Neuronal stem cell (in vitro differentiated cells): ENCODE measurements around the gene ADAM15.
A peak's percentile ranks its signal among the peaks of the same experiment; 100 is the strongest.

Source experiments
- DNase-seq: peaks from one replicate; pipeline ENCODE4 v3.0.0-alpha.2; 2013; ENCODE audit warnings: low spot score
- H2AFZ ChIP-seq: one replicate; pipeline ENCODE4 v1.6.1; 2013; ENCODE audit warnings: mild to moderate bottlenecking, low read length, inconsistent platforms
- H2AK5ac ChIP-seq: 2 replicates; pipeline ENCODE4 v1.6.1; 2013; ENCODE audit warnings: low read depth, mild to moderate bottlenecking, inconsistent platforms, low read length, moderate library complexity, mixed read lengths
- H2BK120ac ChIP-seq: 2 replicates; pipeline ENCODE4 v1.6.1; 2013; ENCODE audit warnings: low read depth, mild to moderate bottlenecking, inconsistent platforms, low read length, moderate library complexity, mixed read lengths
- H2BK12ac ChIP-seq: one replicate; pipeline ENCODE4 v1.6.1; 2013; ENCODE audit warnings: low read length, inconsistent platforms
- H2BK15ac ChIP-seq: 2 replicates; pipeline ENCODE4 v1.6.1; 2013; ENCODE audit warnings: mild to moderate bottlenecking, low read length, inconsistent platforms, mixed read lengths
- H2BK5ac ChIP-seq: one replicate; pipeline ENCODE4 v1.6.1; 2013; ENCODE audit warnings: inconsistent platforms, mild to moderate bottlenecking, low read length, moderate library complexity
- H3K14ac ChIP-seq: one replicate; pipeline ENCODE4 v1.6.1; 2013; ENCODE audit warnings: low read length, inconsistent platforms
- H3K18ac ChIP-seq: 2 replicates; pipeline ENCODE4 v1.6.1; 2013; ENCODE audit warnings: low read length, inconsistent platforms
- H3K23ac ChIP-seq: 2 replicates; pipeline ENCODE4 v1.6.1; 2013; ENCODE audit warnings: low read depth, mild to moderate bottlenecking, mixed read lengths, low read length, inconsistent platforms; ENCODE audit not compliant: poor library complexity
- H3K27ac ChIP-seq: replicated peaks from 3 replicates; pipeline ENCODE4 v1.5.1; 2013; ENCODE audit warnings: low read length, inconsistent platforms
- H3K27me3 ChIP-seq, 3 experiments: 2 replicates each; pipeline ENCODE4 v1.6.1; 2013; ENCODE audit warnings: low read length in 3 of 3, mild to moderate bottlenecking in 2 of 3, inconsistent platforms in 1 of 3, low read depth in 1 of 3, mixed read lengths in 1 of 3, moderate library complexity in 1 of 3; ENCODE audit not compliant: control insufficient read depth in 3 of 3, insufficient read depth in 3 of 3
- H3K36me3 ChIP-seq, 2 donors: replicated peaks in 1 of 2; 2 replicates each; pipeline ENCODE4 v1.6.1; 2013; ENCODE audit warnings: low read length in 2 of 2; ENCODE audit not compliant: control insufficient read depth in 2 of 2, insufficient read depth in 2 of 2
- H3K4ac ChIP-seq: 2 replicates; pipeline ENCODE4 v1.6.1; 2013; ENCODE audit warnings: inconsistent platforms, mild to moderate bottlenecking, low read length, moderate library complexity
- H3K4me1 ChIP-seq, 2 donors: 1 replicate in 1 of 2; 2 replicates in 1 of 2; pipeline ENCODE4 v1.6.1; 2013; ENCODE audit warnings: low read length in 2 of 2, low read depth in 1 of 2; ENCODE audit not compliant: control insufficient read depth in 2 of 2, insufficient read depth in 1 of 2
- H3K4me2 ChIP-seq: one replicate; pipeline ENCODE4 v1.6.1; 2013; ENCODE audit warnings: mild to moderate bottlenecking, low read length, inconsistent platforms; ENCODE audit not compliant: insufficient read depth, poor library complexity, severe bottlenecking
- H3K4me3 ChIP-seq, 2 donors: 2 replicates each; pipeline ENCODE4 v1.5.1; 2013; ENCODE audit warnings: low read length in 2 of 2, mild to moderate bottlenecking in 2 of 2, inconsistent platforms in 1 of 2, moderate library complexity in 1 of 2
- H3K79me1 ChIP-seq: one replicate; pipeline ENCODE4 v1.6.1; 2013; ENCODE audit warnings: low read depth, mild to moderate bottlenecking, inconsistent platforms, low read length, moderate library complexity
- H3K9ac ChIP-seq: one replicate; pipeline ENCODE4 v1.6.1; 2013; ENCODE audit warnings: mild to moderate bottlenecking, low read depth, low read length, inconsistent platforms; ENCODE audit not compliant: poor library complexity
- H3K9me3 ChIP-seq, 2 donors: replicated peaks in 1 of 2; 2 replicates each; pipeline versions ENCODE3 to v1.6.1; 2013; ENCODE audit warnings: low read length in 2 of 2, mild to moderate bottlenecking in 2 of 2, inconsistent platforms in 1 of 2, low read depth in 1 of 2, mixed read lengths in 1 of 2, moderate library complexity in 1 of 2; ENCODE audit not compliant: control insufficient read depth in 2 of 2, insufficient read depth in 1 of 2
- H4K8ac ChIP-seq: one replicate; pipeline ENCODE4 v1.6.1; 2013; ENCODE audit warnings: low read depth, mild to moderate bottlenecking, inconsistent platforms, low read length, moderate library complexity
- H4K91ac ChIP-seq: one replicate; pipeline ENCODE4 v1.6.1; 2013; ENCODE audit warnings: low read length, low read depth, mild to moderate bottlenecking, inconsistent platforms; ENCODE audit not compliant: poor library complexity
- WGBS, 2 donors: extraction: QIAGEN DNeasy Blood & Tissue Kit; methylation state at CpG; one replicate each; pipeline ENCODE4 v1.1.7; 2013; ENCODE audit warnings: missing lambda C conversion rate in 2 of 2, mixed read lengths in 1 of 2; ENCODE audit not compliant: insufficient read length in 2 of 2, insufficient replicate concordance in 1 of 2; ENCODE audit errors: extremely low coverage in 2 of 2; 5-methylcytosine and 5-hydroxymethylcytosine counted together

Gene ADAM15

GRCh38 chr1:155026154-155026553, 25.0 kb upstream of the ADAM15 start:
- Histone ChIP-seq H2BK120ac (no peak overlapping the region), H3K27ac (no peak overlapping the region), H3K9me3 (no peaks in the 10 kb centered on the region), H2AFZ (no peak overlapping the region), H4K8ac (no peak overlapping the region), H2BK5ac (no peak overlapping the region), H2BK12ac (peak overlapping the region; percentile 82), H3K4ac (no peak overlapping the region), H4K91ac (peak overlapping the region; percentile 9), H3K14ac (no peak overlapping the region), H3K27me3 (no peaks in the 10 kb centered on the region), H3K4me2 (no peak overlapping the region), H3K18ac (no peak overlapping the region), H3K4me1 (no peaks in the 10 kb centered on the region), H3K79me1 (no peaks in the 10 kb centered on the region), H3K9ac (peak overlapping the region; percentile 78), H3K4me3 (no peak overlapping the region), H2BK15ac (no peak overlapping the region), H2AK5ac (peak overlapping the region; percentile 79), H3K23ac (no peak overlapping the region), H3K36me3 (no peaks in the 10 kb centered on the region)
- DNase-seq: no peak
- WGBS, 2 donors: no CpG with 5 or more reads among the region's 9 CpGs

DNA sequence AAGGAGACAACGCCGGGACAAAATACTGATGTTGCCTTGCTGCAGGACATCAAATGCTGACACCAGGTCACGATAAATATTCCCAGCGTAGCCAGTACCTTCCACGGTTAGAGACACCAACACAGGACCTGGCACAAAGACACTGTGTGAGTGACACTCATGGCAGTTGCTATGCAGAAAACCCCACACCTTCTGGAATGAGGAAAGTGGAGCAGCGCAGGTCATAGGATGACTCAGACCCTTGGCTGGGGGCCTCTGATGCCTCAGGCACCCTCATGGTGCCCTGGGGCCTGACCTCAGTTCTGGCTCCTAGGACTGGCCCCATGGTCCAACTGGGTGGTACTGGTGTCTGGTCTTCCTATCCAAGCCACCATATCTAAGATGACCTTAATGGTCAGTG, 24.5 kb upstream of the ADAM15 start:
- peak overlapping the region; percentile 78 for H3K9ac ChIP-seq
- no peak overlapping the region for H4K91ac ChIP-seq
- DNase-seq: no peak
- no peak overlapping the region for H3K18ac ChIP-seq
- peak overlapping the region in 1 of 2 donors; percentile 40 for H3K4me3 ChIP-seq
- H3K4ac ChIP-seq: no peak overlapping the region
- no peaks in the 10 kb centered on the region for H3K79me1 ChIP-seq
- H2BK120ac ChIP-seq: no peak overlapping the region
- H4K8ac ChIP-seq: no peak overlapping the region
- peak overlapping the region; percentile 79 for H2AK5ac ChIP-seq
- H3K23ac ChIP-seq: no peak overlapping the region
- no peaks in the 10 kb centered on the region for H3K4me1 ChIP-seq
- H3K36me3 ChIP-seq: no peaks in the 10 kb centered on the region
- H2AFZ ChIP-seq: no peak overlapping the region
- H3K9me3 ChIP-seq: no peaks in the 10 kb centered on the region
- no peak overlapping the region for H3K27ac ChIP-seq
- H2BK12ac ChIP-seq: peak overlapping the region; percentile 82
- H3K4me2 ChIP-seq: no peak overlapping the region
- H3K14ac ChIP-seq: no peak overlapping the region
- no CpG with 5 or more reads among the region's 6 CpGs for WGBS, 2 donors
- no peak overlapping the region for H2BK15ac ChIP-seq
- no peak overlapping the region for H2BK5ac ChIP-seq
- H3K27me3 ChIP-seq: no peaks in the 10 kb centered on the region

DNA sequence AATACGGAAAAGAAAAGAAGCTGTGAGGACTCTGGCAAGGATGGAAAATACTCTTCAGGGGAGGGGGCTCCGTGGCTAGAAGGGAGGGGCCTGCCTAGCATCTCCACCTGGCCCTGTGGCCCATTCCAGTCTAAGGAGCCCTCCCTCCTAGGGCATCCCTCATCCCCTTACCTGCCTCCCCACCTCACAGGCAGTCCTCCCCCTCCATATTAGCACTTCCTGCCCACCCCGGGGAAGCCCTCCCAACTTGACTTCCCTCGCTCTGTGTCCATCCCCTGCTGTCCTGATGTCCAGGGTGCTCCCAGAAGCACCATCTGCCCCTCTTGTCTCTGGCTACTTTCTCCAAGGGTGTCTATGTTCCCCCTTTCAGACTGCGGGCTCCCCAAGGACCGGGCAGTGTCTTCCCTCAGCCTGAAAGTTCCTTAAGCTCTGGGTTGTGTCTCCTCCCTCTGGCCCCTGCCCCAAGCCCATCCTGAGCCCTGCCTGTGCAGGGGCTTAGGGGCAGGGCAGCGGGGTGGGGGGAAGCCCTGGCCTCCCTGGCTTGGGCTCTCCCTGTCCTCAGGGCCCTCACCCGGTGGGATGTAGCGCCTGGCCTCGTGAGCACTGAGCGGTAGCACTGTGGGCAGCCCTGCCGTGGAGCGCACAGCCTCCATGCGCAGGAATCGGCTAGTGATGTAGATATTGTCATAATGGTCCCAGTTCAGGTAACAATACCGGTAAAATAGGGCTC, 21.4 kb upstream of the ADAM15 start:
- Histone ChIP-seq H3K4me2 (no peak overlapping the region), H3K14ac (no peak overlapping the region), H3K79me1 (no peaks in the 10 kb centered on the region), H3K9me3 (no peaks in the 10 kb centered on the region), H3K9ac (peak overlapping the region; percentile 44), H3K27me3 (no peaks in the 10 kb centered on the region), H2AFZ (no peak overlapping the region), H3K18ac (peak overlapping the region; percentile 76), H3K4me3 (no peak overlapping the region), H3K36me3 (no peaks in the 10 kb centered on the region), H2BK120ac (no peak overlapping the region), H3K27ac (no peak overlapping the region), H2BK12ac (peak overlapping the region; percentile 63), H4K8ac (peak overlapping the region; percentile 43), H4K91ac (no peak overlapping the region), H2BK5ac (no peak overlapping the region), H2AK5ac (peak overlapping the region; percentile 13), H3K4ac (no peak overlapping the region), H2BK15ac (peak overlapping the region; percentile 19), H3K4me1 (no peaks in the 10 kb centered on the region), H3K23ac (peak overlapping the region; percentile 22)
- WGBS, 2 donors: no CpG with 5 or more reads among the region's 16 CpGs
- DNase-seq: no peak

DNA sequence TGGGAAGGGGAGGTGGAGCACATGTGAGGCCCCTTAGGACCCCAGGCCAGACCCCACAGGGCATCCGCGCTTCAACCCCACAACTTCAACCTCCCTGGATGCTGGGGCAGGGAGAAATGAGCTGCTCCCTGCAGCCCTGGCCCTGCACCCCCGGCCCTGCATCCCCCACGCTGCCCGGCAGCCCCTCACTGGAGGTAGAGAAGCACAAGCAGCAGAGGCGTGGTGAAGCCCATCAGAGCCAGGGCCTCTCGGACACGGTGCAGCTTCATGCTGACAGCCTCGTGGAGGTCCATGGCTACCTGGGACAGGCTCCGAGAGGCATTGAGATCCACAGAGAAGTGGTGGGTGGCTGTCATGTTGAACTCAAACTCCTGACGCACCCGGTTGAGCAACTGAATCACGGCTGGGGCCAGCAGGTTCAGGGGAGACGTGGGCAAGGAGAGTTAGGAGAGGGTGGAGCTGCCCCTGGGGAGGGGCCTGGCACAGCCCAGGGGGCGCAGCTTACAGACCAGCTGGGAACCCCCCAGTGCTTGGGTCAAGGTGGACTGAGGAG, 20.8 kb upstream of the ADAM15 start:
- no peak overlapping the region for H3K18ac ChIP-seq
- H2BK12ac ChIP-seq: peak overlapping the region; percentile 63
- no peak overlapping the region for H4K91ac ChIP-seq
- no peak overlapping the region for H3K14ac ChIP-seq
- no peak overlapping the region for H3K4me2 ChIP-seq
- no peak overlapping the region for H3K27ac ChIP-seq
- H3K9ac ChIP-seq: no peak overlapping the region
- no peaks in the 10 kb centered on the region for H3K9me3 ChIP-seq
- H3K4me3 ChIP-seq: no peak overlapping the region
- H3K4ac ChIP-seq: no peak overlapping the region
- H3K23ac ChIP-seq: peak overlapping the region; percentile 22
- H4K8ac ChIP-seq: peak overlapping the region; percentile 43
- no peaks in the 10 kb centered on the region for H3K27me3 ChIP-seq
- no peak overlapping the region for H2BK120ac ChIP-seq
- no peak for DNase-seq
- H3K79me1 ChIP-seq: no peaks in the 10 kb centered on the region
- H2BK5ac ChIP-seq: no peak overlapping the region
- H2BK15ac ChIP-seq: peak overlapping the region; percentile 89
- no CpG with 5 or more reads among the region's 15 CpGs for WGBS, 2 donors
- no peaks in the 10 kb centered on the region for H3K36me3 ChIP-seq
- H2AK5ac ChIP-seq: no peak overlapping the region
- no peaks in the 10 kb centered on the region for H3K4me1 ChIP-seq
- no peak overlapping the region for H2AFZ ChIP-seq
